WTC11 (cell line): Measurements from ENCODE around the gene PRND. TPM values are rescaled to one million over a fixed set of nuclear protein-coding genes. Genes with fewer than 3 reads are reported as not detected.

Experiments
- ATAC-seq: fragments of 200-7000 bp; cut with Tn5 transposase; 2 replicates; pipeline ENCODE4 v1.10.0; 2021; ENCODE audit warnings: mild to moderate bottlenecking, moderate library complexity
- CTCF ChIA-PET: fragments of 300-600 bp; sonication (Branson Sonifier 250); formaldehyde crosslinking; loops from one replicate; lab custom pipeline; 2021; ENCODE audit warnings: antibody characterized with exemption; lab: Charles Lee
- POLR2A ChIA-PET: fragments of 350-600 bp; sonication (Branson Sonifier 250); formaldehyde crosslinking; loops from one replicate; lab custom pipeline; 2021; ENCODE audit warnings: antibody characterized with exemption; lab: Charles Lee
- DNase-seq: peaks from one replicate; pipeline ENCODE4 v3.0.0; 2021; ENCODE audit warnings: low spot score
- H3K27ac Mint-ChIP-seq: 2 replicates; pipeline ENCODE4 v1.8.0; 2021; ENCODE audit warnings: mixed read lengths
- H3K27me3 Mint-ChIP-seq: 2 replicates; pipeline ENCODE4 v1.8.0; 2021; ENCODE audit warnings: low read depth, mild to moderate bottlenecking, moderate library complexity, mixed read lengths
- H3K36me3 Mint-ChIP-seq: 2 replicates; pipeline ENCODE4 v1.8.0; 2021; ENCODE audit warnings: mixed read lengths
- H3K4me1 Mint-ChIP-seq: 2 replicates; pipeline ENCODE4 v1.8.0; 2022; ENCODE audit warnings: mixed read lengths
- H3K4me3 Mint-ChIP-seq: 2 replicates; pipeline ENCODE4 v1.8.0; 2021; ENCODE audit warnings: mild to moderate bottlenecking, moderate library complexity, mixed read lengths
- H3K9me3 Mint-ChIP-seq: 2 replicates; pipeline ENCODE4 v1.8.0; 2021; ENCODE audit warnings: mixed read lengths
- CBFB ChIP-seq: sonication (generic); formaldehyde crosslinking; IDR thresholded peaks from 2 replicates; pipeline ENCODE4 v1.8.1; 2022; ENCODE audit warnings: mild to moderate bottlenecking, low read depth, missing genetic modification reagents
- CREM ChIP-seq: sonication (generic); formaldehyde crosslinking; IDR thresholded peaks from 2 replicates; pipeline ENCODE4 v1.8.1; 2022; ENCODE audit warnings: mild to moderate bottlenecking, missing genetic modification reagents, moderate library complexity
- EMX1 ChIP-seq: fragments of 250-450 bp; sonication (Bioruptor Pico); IDR thresholded peaks from 2 replicates; pipeline ENCODE4 v1.8.0; 2021; ENCODE audit warnings: mild to moderate bottlenecking
- ETV6 ChIP-seq: sonication (generic); formaldehyde crosslinking; IDR thresholded peaks from 2 replicates; pipeline ENCODE4 v1.8.1; 2022; ENCODE audit warnings: mild to moderate bottlenecking, missing genetic modification reagents
- FOXP1 ChIP-seq: sonication (generic); formaldehyde crosslinking; IDR thresholded peaks from 2 replicates; pipeline ENCODE4 v1.8.0; 2022; ENCODE audit warnings: missing genetic modification reagents, mild to moderate bottlenecking, moderate library complexity, borderline replicate concordance
- GABPB1 ChIP-seq: sonication (generic); formaldehyde crosslinking; IDR thresholded peaks from 2 replicates; pipeline ENCODE4 v1.8.1; 2023; ENCODE audit warnings: mild to moderate bottlenecking, missing genetic modification reagents
- GRHL2 ChIP-seq: fragments of 250-450 bp; sonication (Bioruptor Pico); IDR thresholded peaks from 2 replicates; pipeline ENCODE4 v1.8.0; 2022; ENCODE audit warnings: mild to moderate bottlenecking, moderate library complexity; ENCODE audit not compliant: insufficient replicate concordance, severe bottlenecking
- NR1H2 ChIP-seq: sonication (generic); formaldehyde crosslinking; IDR thresholded peaks from 2 replicates; pipeline ENCODE4 v1.9.0; 2021; ENCODE audit warnings: mild to moderate bottlenecking, moderate library complexity, missing genetic modification reagents
- NR3C1 ChIP-seq: sonication (generic); formaldehyde crosslinking; conservative IDR thresholded peaks from 2 replicates; pipeline ENCODE4 v1.8.1; 2023; ENCODE audit warnings: low read depth, mild to moderate bottlenecking, missing genetic modification reagents
- OVOL2 ChIP-seq: fragments of 250-450 bp; sonication (Bioruptor Pico); IDR thresholded peaks from 2 replicates; pipeline ENCODE4 v1.9.0; 2021; ENCODE audit warnings: mild to moderate bottlenecking, borderline replicate concordance
- PRRX2 ChIP-seq: fragments of 250-450 bp; sonication (Bioruptor Pico); IDR thresholded peaks from 2 replicates; pipeline ENCODE4 v1.8.0; 2021; ENCODE audit warnings: mild to moderate bottlenecking
- RORB ChIP-seq: fragments of 250-450 bp; sonication (Bioruptor Pico); IDR thresholded peaks from 2 replicates; pipeline ENCODE4 v1.9.0; 2021; ENCODE audit warnings: mild to moderate bottlenecking
- SOX15 ChIP-seq: fragments of 250-450 bp; sonication (Bioruptor Pico); IDR thresholded peaks from 2 replicates; pipeline ENCODE4 v1.9.0; 2021; ENCODE audit warnings: mild to moderate bottlenecking
- TP53 ChIP-seq: sonication (generic); formaldehyde crosslinking; IDR thresholded peaks from 2 replicates; pipeline ENCODE4 v1.8.1; 2023; ENCODE audit warnings: mild to moderate bottlenecking, missing genetic modification reagents
- ZNF219 ChIP-seq: sonication (generic); formaldehyde crosslinking; IDR thresholded peaks from 2 replicates; pipeline ENCODE4 v1.8.0; 2023; ENCODE audit warnings: missing genetic modification reagents, mild to moderate bottlenecking, borderline replicate concordance
- ZNF317 ChIP-seq: sonication (generic); formaldehyde crosslinking; IDR thresholded peaks from 2 replicates; pipeline ENCODE4 v1.8.1; 2023; ENCODE audit warnings: low read depth, mild to moderate bottlenecking, moderate library complexity, missing genetic modification reagents, borderline replicate concordance
- ZNF671 ChIP-seq: fragments of 250-450 bp; sonication (Bioruptor Pico); IDR thresholded peaks from 2 replicates; pipeline ENCODE4 v1.8.0; 2021; ENCODE audit warnings: mild to moderate bottlenecking
- total RNA-seq: library from RNA; stranded (reverse); gene quantifications from 3 replicates; pipeline ENCODE4 v1.2.3, GENCODE V29; 2021
- TF ChIP-seq, protein P1 (sequence below): sonication (generic); formaldehyde crosslinking; IDR thresholded peaks from 2 replicates; pipeline ENCODE4 v1.8.0; 2022; ENCODE audit warnings: mild to moderate bottlenecking, missing genetic modification reagents
- TF ChIP-seq, protein P2 (sequence below): sonication (generic); formaldehyde crosslinking; IDR thresholded peaks from 2 replicates; pipeline ENCODE4 v1.8.1; 2023; ENCODE audit warnings: mild to moderate bottlenecking, missing genetic modification reagents
- TF ChIP-seq, protein P3 (sequence below): sonication (generic); formaldehyde crosslinking; conservative IDR thresholded peaks from 2 replicates; pipeline ENCODE4 v1.8.1; 2023; ENCODE audit warnings: mild to moderate bottlenecking, low read depth, missing genetic modification reagents, moderate library complexity
- TF ChIP-seq, protein P4 (sequence below): fragments of 250-450 bp; sonication (Bioruptor Pico); IDR thresholded peaks from 2 replicates; pipeline ENCODE4 v1.8.0; 2021; ENCODE audit warnings: mild to moderate bottlenecking
- TF ChIP-seq, protein P5 (sequence below): sonication (generic); formaldehyde crosslinking; IDR thresholded peaks from 2 replicates; pipeline ENCODE4 v1.8.1; 2023; ENCODE audit warnings: mild to moderate bottlenecking, missing genetic modification reagents, moderate library complexity
- TF ChIP-seq, protein P6 (sequence below): fragments of 250-450 bp; sonication (Bioruptor Pico); IDR thresholded peaks from 2 replicates; pipeline ENCODE4 v1.9.0; 2021; ENCODE audit warnings: moderate library complexity, mild to moderate bottlenecking, inconsistent platforms, borderline replicate concordance
- TF ChIP-seq, protein P7 (sequence below): sonication (generic); formaldehyde crosslinking; IDR thresholded peaks from 2 replicates; pipeline ENCODE4 v1.8.1; 2022; ENCODE audit warnings: mild to moderate bottlenecking, moderate library complexity, missing genetic modification reagents
- TF ChIP-seq, protein P8 (sequence below): sonication (generic); formaldehyde crosslinking; IDR thresholded peaks from 2 replicates; pipeline ENCODE4 v1.8.1; 2022; ENCODE audit warnings: low read depth, missing genetic modification reagents, borderline replicate concordance

Gene PRND
- total RNA-seq, 1 experiment from 2014 or later = 0.04 TPM

DNA sequence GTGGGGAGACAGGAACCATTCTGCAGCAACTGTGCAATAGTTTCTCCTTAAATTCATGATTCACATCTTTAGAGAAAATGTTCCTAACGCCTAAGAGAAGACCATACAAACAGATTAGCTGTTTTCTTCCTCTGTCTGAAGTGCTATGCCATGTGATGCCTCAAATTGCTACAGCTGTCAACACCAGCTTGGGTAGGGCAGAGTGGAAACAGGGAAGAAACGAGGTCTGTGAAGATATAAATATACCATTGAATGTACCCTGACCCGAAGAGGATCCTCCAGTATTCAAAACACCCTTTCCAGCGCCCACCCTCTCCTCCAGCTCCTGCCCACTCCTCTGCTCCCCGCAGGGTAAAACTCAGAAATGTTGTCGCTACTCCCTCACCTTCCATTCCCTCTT is 40.3 kb upstream of the PRND start:
- Mint-ChIP-seq H3K4me1 (peaks cover 41% of the 10 kb centered on the region), H3K27ac (no peak overlapping the region)
- ATAC-seq (no peak), DNase-seq (no peak)
- ChIA-PET CTCF (no interaction called here), POLR2A (no interaction called here)
- TF ChIP-seq, protein P1, sequence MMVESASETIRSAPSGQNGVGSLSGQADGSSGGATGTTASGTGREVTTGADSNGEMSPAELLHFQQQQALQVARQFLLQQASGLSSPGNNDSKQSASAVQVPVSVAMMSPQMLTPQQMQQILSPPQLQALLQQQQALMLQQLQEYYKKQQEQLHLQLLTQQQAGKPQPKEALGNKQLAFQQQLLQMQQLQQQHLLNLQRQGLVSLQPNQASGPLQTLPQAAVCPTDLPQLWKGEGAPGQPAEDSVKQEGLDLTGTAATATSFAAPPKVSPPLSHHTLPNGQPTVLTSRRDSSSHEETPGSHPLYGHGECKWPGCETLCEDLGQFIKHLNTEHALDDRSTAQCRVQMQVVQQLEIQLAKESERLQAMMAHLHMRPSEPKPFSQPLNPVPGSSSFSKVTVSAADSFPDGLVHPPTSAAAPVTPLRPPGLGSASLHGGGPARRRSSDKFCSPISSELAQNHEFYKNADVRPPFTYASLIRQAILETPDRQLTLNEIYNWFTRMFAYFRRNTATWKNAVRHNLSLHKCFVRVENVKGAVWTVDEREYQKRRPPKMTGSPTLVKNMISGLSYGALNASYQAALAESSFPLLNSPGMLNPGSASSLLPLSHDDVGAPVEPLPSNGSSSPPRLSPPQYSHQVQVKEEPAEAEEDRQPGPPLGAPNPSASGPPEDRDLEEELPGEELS = no peak
- TF ChIP-seq ZNF671 (CRISPR knock-in tag) (no peak), PRRX2 (CRISPR knock-in tag) (no peak), EMX1 (CRISPR knock-in tag) (no peak), GABPB1 (CRISPR knock-in tag) (no peak), RORB (CRISPR knock-in tag) (no peak), NR1H2 (CRISPR knock-in tag) (no peak), ZNF219 (CRISPR knock-in tag) (no peak), OVOL2 (CRISPR knock-in tag) (no peak), ETV6 (CRISPR knock-in tag) (no peak), FOXP1 (CRISPR knock-in tag) (no peak)
- TF ChIP-seq, protein P2, sequence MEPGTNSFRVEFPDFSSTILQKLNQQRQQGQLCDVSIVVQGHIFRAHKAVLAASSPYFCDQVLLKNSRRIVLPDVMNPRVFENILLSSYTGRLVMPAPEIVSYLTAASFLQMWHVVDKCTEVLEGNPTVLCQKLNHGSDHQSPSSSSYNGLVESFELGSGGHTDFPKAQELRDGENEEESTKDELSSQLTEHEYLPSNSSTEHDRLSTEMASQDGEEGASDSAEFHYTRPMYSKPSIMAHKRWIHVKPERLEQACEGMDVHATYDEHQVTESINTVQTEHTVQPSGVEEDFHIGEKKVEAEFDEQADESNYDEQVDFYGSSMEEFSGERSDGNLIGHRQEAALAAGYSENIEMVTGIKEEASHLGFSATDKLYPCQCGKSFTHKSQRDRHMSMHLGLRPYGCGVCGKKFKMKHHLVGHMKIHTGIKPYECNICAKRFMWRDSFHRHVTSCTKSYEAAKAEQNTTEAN (CRISPR knock-in tag) = no peak
- TF ChIP-seq, protein P3, sequence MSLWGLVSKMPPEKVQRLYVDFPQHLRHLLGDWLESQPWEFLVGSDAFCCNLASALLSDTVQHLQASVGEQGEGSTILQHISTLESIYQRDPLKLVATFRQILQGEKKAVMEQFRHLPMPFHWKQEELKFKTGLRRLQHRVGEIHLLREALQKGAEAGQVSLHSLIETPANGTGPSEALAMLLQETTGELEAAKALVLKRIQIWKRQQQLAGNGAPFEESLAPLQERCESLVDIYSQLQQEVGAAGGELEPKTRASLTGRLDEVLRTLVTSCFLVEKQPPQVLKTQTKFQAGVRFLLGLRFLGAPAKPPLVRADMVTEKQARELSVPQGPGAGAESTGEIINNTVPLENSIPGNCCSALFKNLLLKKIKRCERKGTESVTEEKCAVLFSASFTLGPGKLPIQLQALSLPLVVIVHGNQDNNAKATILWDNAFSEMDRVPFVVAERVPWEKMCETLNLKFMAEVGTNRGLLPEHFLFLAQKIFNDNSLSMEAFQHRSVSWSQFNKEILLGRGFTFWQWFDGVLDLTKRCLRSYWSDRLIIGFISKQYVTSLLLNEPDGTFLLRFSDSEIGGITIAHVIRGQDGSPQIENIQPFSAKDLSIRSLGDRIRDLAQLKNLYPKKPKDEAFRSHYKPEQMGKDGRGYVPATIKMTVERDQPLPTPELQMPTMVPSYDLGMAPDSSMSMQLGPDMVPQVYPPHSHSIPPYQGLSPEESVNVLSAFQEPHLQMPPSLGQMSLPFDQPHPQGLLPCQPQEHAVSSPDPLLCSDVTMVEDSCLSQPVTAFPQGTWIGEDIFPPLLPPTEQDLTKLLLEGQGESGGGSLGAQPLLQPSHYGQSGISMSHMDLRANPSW = no peak
- TF ChIP-seq, protein P4, sequence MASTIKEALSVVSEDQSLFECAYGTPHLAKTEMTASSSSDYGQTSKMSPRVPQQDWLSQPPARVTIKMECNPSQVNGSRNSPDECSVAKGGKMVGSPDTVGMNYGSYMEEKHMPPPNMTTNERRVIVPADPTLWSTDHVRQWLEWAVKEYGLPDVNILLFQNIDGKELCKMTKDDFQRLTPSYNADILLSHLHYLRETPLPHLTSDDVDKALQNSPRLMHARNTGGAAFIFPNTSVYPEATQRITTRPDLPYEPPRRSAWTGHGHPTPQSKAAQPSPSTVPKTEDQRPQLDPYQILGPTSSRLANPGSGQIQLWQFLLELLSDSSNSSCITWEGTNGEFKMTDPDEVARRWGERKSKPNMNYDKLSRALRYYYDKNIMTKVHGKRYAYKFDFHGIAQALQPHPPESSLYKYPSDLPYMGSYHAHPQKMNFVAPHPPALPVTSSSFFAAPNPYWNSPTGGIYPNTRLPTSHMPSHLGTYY (CRISPR knock-in tag) = no peak
- TF ChIP-seq, all 79 proteins: peak for 0
- H3K4me3 Mint-ChIP-seq = no peak overlapping the region
- H3K36me3 Mint-ChIP-seq = no peaks in the 10 kb centered on the region
- H3K27me3 Mint-ChIP-seq = peaks cover 13% of the 10 kb centered on the region
- H3K9me3 Mint-ChIP-seq = no peaks in the 10 kb centered on the region

DNA sequence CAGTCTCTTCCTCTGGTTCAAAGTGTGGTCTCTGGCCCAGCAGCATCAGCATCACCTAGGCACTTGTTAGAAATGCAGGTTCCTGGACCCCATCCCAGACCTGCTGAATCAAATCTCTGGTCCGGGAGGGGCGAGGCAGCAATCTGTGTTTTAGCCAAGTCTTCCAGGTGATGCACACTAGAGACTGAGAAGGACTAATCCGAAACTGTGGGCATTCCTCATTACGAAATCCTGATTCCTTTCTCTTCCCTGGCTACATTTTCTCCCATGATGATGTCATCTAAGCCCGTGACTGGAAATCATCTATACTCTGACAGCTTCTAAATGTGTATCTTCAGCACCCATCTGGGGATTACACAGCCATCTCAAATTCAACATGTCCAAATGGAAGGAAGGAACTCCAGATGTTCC is 39.7 kb upstream of the PRND start:
- Mint-ChIP-seq H3K36me3 (no peaks in the 10 kb centered on the region), H3K27me3 (peaks cover 13% of the 10 kb centered on the region), H3K4me1 (peaks cover 41% of the 10 kb centered on the region), H3K4me3 (no peak overlapping the region), H3K9me3 (no peaks in the 10 kb centered on the region), H3K27ac (no peak overlapping the region)
- POLR2A ChIA-PET = no interaction called here
- CTCF ChIA-PET = no interaction called here
- DNase-seq (no peak), ATAC-seq (no peak)
- TF ChIP-seq CBFB (no peak), SOX15 (CRISPR knock-in tag) (no peak), RORB (CRISPR knock-in tag) (no peak), CREM (CRISPR knock-in tag) (no peak), TP53 (no peak), NR3C1 (CRISPR knock-in tag) (no peak), GRHL2 (CRISPR knock-in tag) (no peak), ZNF317 (no peak)
- TF ChIP-seq, protein P5, sequence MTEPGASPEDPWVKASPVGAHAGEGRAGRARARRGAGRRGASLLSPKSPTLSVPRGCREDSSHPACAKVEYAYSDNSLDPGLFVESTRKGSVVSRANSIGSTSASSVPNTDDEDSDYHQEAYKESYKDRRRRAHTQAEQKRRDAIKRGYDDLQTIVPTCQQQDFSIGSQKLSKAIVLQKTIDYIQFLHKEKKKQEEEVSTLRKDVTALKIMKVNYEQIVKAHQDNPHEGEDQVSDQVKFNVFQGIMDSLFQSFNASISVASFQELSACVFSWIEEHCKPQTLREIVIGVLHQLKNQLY (CRISPR knock-in tag) = no peak
- TF ChIP-seq, protein P6, sequence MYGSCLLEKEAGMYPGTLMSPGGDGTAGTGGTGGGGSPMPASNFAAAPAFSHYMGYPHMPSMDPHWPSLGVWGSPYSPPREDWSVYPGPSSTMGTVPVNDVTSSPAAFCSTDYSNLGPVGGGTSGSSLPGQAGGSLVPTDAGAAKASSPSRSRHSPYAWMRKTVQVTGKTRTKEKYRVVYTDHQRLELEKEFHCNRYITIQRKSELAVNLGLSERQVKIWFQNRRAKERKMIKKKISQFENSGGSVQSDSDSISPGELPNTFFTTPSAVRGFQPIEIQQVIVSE (CRISPR knock-in tag) = no peak
- TF ChIP-seq, protein P7, sequence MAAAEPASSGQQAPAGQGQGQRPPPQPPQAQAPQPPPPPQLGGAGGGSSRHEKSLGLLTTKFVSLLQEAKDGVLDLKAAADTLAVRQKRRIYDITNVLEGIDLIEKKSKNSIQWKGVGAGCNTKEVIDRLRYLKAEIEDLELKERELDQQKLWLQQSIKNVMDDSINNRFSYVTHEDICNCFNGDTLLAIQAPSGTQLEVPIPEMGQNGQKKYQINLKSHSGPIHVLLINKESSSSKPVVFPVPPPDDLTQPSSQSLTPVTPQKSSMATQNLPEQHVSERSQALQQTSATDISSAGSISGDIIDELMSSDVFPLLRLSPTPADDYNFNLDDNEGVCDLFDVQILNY = no peak
- TF ChIP-seq, protein P8, sequence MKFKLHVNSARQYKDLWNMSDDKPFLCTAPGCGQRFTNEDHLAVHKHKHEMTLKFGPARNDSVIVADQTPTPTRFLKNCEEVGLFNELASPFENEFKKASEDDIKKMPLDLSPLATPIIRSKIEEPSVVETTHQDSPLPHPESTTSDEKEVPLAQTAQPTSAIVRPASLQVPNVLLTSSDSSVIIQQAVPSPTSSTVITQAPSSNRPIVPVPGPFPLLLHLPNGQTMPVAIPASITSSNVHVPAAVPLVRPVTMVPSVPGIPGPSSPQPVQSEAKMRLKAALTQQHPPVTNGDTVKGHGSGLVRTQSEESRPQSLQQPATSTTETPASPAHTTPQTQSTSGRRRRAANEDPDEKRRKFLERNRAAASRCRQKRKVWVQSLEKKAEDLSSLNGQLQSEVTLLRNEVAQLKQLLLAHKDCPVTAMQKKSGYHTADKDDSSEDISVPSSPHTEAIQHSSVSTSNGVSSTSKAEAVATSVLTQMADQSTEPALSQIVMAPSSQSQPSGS = no peak
